ENCODE results near the gene MYCT1. TPM values are rescaled to one million over a fixed set of nuclear protein-coding genes. Genes with fewer than 3 reads are reported as not detected.
"Not testable (repeated sequence)": the region's sequence is repeated elsewhere in the genome, so short reads cannot be mapped to it uniquely, and the experiment has no call there.

Gene MYCT1
- total and polyA plus RNA-seq, 8 donors = 0.29 to 18.5 (median 2.6) TPM

DNA sequence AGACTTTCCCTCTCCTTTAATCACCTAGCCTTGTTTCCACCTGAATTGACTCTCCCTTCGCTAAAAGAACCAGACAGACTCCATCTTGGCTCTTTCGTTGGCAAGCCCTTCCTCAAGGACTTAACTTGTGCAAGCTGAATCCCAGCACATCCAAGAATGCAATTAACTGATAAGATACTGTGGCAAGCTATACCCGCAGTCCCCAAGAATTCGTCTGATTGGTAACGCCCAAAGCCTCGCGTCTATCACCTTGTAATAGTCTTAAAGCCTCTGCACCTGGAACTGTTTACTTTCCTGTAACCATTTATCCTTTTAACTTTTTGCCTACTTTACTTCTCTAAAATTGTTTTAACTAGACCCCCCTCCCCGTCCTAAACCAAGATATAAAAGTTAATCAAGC is 15.6 kb upstream of the MYCT1 start:
- no peak for DNase-seq
- Histone ChIP-seq H3K27ac (no peak overlapping the region), H3K27me3 (no peaks in the 10 kb centered on the region), H3K4me1 (no peaks in the 10 kb centered on the region), H3K36me3 (no peaks in the 10 kb centered on the region), H3K4me3 (no peak overlapping the region), H3K9me3 (no peaks in the 10 kb centered on the region)
- 26 to 40% (median 29%) methylated on average over 8 of the region's 8 CpGs for WGBS, 5 donors
- intact Hi-C loops (cut with DNase I; ENCODE audit: low total_unique reads) = no loop called here
- TF ChIP-seq, protein P1, sequence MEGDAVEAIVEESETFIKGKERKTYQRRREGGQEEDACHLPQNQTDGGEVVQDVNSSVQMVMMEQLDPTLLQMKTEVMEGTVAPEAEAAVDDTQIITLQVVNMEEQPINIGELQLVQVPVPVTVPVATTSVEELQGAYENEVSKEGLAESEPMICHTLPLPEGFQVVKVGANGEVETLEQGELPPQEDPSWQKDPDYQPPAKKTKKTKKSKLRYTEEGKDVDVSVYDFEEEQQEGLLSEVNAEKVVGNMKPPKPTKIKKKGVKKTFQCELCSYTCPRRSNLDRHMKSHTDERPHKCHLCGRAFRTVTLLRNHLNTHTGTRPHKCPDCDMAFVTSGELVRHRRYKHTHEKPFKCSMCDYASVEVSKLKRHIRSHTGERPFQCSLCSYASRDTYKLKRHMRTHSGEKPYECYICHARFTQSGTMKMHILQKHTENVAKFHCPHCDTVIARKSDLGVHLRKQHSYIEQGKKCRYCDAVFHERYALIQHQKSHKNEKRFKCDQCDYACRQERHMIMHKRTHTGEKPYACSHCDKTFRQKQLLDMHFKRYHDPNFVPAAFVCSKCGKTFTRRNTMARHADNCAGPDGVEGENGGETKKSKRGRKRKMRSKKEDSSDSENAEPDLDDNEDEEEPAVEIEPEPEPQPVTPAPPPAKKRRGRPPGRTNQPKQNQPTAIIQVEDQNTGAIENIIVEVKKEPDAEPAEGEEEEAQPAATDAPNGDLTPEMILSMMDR (IDR thresholded peaks at IDR 0.05) = no peak
- TF ChIP-seq EP300 (IDR thresholded peaks at IDR 0.05) = no peak
- TF ChIP-seq POLR2AphosphoS5 (IDR thresholded peaks at IDR 0.05) = no peak
- no peak for TF ChIP-seq POLR2A (IDR thresholded peaks at IDR 0.05)

DNA sequence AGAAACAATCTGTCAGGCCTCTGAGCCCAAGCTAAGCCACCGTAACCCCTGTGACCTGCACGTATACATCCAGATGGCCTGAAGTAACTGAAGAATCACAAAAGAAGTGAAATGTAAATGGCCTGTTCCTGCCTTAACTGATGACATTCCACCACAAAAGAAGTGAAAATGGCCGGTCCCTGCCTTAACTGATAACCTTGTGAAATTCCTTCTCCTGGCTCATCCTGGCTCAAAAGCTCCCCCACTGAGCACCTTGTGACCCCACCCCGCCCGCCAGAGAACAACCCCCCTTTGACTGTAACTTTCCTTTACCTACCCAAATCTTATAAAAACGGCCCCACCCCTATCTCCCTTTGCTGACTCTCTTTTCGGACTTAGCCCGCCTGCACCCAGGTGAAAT is 14.8 kb upstream of the MYCT1 start:
- H3K27ac ChIP-seq; intact Hi-C loops (cut with DNase I; ENCODE audit: low total_unique reads); H3K4me1 ChIP-seq; H3K9me3 ChIP-seq; H3K27me3 ChIP-seq; H3K36me3 ChIP-seq; DNase-seq; H3K4me3 ChIP-seq: not testable (repeated sequence)
- 37 to 51% (median 43%) methylated on average over 8 of the region's 8 CpGs for WGBS, 5 donors

DNA sequence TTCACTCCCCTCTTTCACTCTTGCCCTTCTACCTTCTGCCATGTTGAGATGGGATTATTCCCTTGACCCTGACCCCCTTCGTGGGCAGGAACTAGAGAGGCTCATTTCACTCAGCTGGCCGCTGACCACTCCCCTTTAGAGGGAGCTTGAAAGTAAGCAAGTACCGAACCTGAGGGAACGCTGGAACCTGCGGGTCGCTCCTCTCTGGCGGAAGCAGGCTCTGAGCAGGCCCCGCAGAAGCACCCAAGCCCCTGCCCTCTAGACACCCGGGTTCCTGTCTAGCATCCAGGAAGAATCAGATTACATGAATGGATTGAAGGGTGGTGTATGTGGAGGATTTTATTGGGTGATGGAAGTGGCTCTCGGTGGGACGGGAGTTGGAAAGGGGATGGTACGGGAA is 11.9 kb upstream of the MYCT1 start:
- intact Hi-C loops (cut with DNase I; ENCODE audit: low total_unique reads) = no loop called here
- Histone ChIP-seq H3K27me3 (no peaks in the 10 kb centered on the region), H3K9me3 (no peaks in the 10 kb centered on the region), H3K27ac (no peak overlapping the region), H3K4me1 (no peaks in the 10 kb centered on the region), H3K36me3 (no peaks in the 10 kb centered on the region), H3K4me3 (no peak overlapping the region)
- WGBS, 5 donors = 88 to 94% (median 91%) methylated on average over 12 of the region's 12 CpGs
- no peak for DNase-seq
- TF ChIP-seq POLR2AphosphoS5 (IDR thresholded peaks at IDR 0.05) (no peak), POLR2A (IDR thresholded peaks at IDR 0.05) (no peak), EP300 (IDR thresholded peaks at IDR 0.05) (no peak)
- TF ChIP-seq, protein P1 (IDR thresholded peaks at IDR 0.05) = no peak

DNA sequence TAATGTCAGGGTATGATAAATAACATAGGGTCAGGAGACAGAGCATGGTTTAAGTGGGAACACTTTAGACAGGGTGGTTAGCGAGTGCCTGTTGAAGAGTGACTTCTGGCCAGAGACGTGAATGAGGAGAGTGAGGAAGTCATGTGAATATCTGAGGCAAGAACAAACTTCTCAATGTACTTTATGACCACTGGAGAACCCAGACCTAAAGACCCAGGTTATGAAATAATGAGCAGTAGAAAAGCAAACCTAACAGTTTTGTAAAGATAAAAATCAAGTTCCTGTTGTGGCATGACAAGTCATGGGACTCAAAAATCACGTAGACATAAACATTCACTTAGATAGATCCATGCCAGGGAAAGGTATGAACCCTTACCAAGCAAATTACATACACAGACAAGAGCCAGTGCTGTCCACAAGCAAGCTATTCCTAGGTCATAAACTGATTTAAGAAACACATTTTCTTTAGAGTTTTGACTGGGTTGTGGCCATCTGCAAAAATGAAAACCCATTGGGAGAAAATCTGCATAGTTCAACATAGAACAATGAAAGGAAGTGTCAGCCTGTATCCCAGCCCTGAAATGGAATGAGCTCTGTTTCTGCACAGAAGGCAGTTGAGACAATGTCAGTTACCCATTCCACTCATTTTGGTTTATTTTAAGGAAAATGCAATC is 2.2 kb upstream of the MYCT1 start:
- no peak for DNase-seq
- intact Hi-C loops (cut with DNase I; ENCODE audit: low total_unique reads) = no loop called here
- H3K9me3 ChIP-seq = no peaks in the 10 kb centered on the region
- H3K27me3 ChIP-seq = no peaks in the 10 kb centered on the region
- no peaks in the 10 kb centered on the region for H3K36me3 ChIP-seq
- H3K4me1 ChIP-seq = no peaks in the 10 kb centered on the region
- TF ChIP-seq EP300 (IDR thresholded peaks at IDR 0.05) (no peak), POLR2AphosphoS5 (IDR thresholded peaks at IDR 0.05) (no peak), POLR2A (IDR thresholded peaks at IDR 0.05) (no peak)
- TF ChIP-seq, protein P1 (IDR thresholded peaks at IDR 0.05) = no peak
- WGBS, 5 donors = 47 to 70% (median 58%) methylated on average over 3 of the region's 3 CpGs
- H3K27ac ChIP-seq = peak overlapping the region in 1 of 5 donors; percentile 21
- no peak overlapping the region for H3K4me3 ChIP-seq

DNA sequence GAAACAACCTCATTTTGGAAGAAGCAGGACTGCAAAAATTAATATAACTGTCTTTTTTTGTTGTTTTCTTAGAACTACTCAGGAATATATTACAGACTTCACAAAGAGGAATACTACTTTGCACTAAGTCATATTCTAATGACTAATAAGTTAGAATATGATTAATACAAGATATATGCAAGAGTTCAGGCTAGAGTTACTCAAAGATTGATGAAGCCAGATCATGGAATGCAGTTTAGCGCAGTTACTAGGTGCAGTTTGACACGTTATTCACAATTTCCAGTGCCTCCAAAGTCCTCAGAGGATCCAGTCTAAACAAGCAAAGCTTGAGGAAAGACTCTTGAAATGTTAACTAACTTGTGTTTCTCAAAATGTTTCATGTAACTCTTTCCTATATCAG is 1.2 kb upstream of the MYCT1 start:
- no peaks in the 10 kb centered on the region for H3K9me3 ChIP-seq
- 51 to 64% (median 59%) methylated on average over 2 of the region's 2 CpGs for WGBS, 5 donors
- H3K4me3 ChIP-seq = no peak overlapping the region
- H3K36me3 ChIP-seq = no peaks in the 10 kb centered on the region
- no peaks in the 10 kb centered on the region for H3K4me1 ChIP-seq
- H3K27me3 ChIP-seq = no peaks in the 10 kb centered on the region
- TF ChIP-seq, protein P1 (IDR thresholded peaks at IDR 0.05) = no peak
- TF ChIP-seq POLR2A (IDR thresholded peaks at IDR 0.05) = no peak
- no peak for TF ChIP-seq EP300 (IDR thresholded peaks at IDR 0.05)
- TF ChIP-seq POLR2AphosphoS5 (IDR thresholded peaks at IDR 0.05) = no peak
- intact Hi-C loops (cut with DNase I; ENCODE audit: low total_unique reads) = no loop called here
- H3K27ac ChIP-seq = no peak overlapping the region
- DNase-seq = no peak
